Skin epidermis (tissue), 12 donors: Measurements from ENCODE around the gene EAF1.
A peak's percentile ranks its signal among the peaks of the same experiment; 100 is the strongest.
"Not testable (repeated sequence)": the region's sequence is repeated elsewhere in the genome, so short reads cannot be mapped to it uniquely, and the experiment has no call there.

ENCODE experiments used
- H3K27ac ChIP-seq, 21 experiments: fragments of 200-600 bp; sonication (generic) in 11 of 21; one replicate each; pipeline ENCODE4 v1.5.0; 2020; ENCODE audit warnings: mild to moderate bottlenecking in 3 of 21, inconsistent platforms in 2 of 21, moderate library complexity in 2 of 21
- H3K4me3 ChIP-seq, 7 experiments: fragments of 200-600 bp; sonication (generic) in 2 of 7; one replicate each; pipeline ENCODE4 v1.5.0; 2020; ENCODE audit warnings: inconsistent platforms in 2 of 7, mild to moderate bottlenecking in 2 of 7, moderate library complexity in 1 of 7

Gene EAF1

GRCh38 chr3:15449489-15450224, 22.3 kb downstream of the EAF1 start:
- Histone ChIP-seq H3K4me3 (no peak overlapping the region), H3K27ac (peak overlapping the region in 3 of 21 experiments; percentile 9 to 62 (median 10))

- H3K27ac ChIP-seq: no peak overlapping the region
- H3K4me3 ChIP-seq: no peak overlapping the region
These were observed 23.2 kb downstream of the EAF1 start for GRCh38 chr3:15450438-15451215.

- no peak overlapping the region for H3K27ac ChIP-seq
- no peak overlapping the region for H3K4me3 ChIP-seq
These were observed 24.1 kb downstream of the EAF1 start for GRCh38 chr3:15451216-15452113.

GRCh38 chr3:15452156-15452555, 24.8 kb downstream of the EAF1 start:
- H3K27ac ChIP-seq: no peak overlapping the region
- H3K4me3 ChIP-seq: no peak overlapping the region

- no peak overlapping the region for H3K4me3 ChIP-seq
- H3K27ac ChIP-seq: no peak overlapping the region
These were observed 25.6 kb downstream of the EAF1 start for GRCh38 chr3:15452961-15453360.

- no peak overlapping the region for H3K4me3 ChIP-seq
- H3K27ac ChIP-seq: no peak overlapping the region
These were observed 26.1 kb downstream of the EAF1 start for GRCh38 chr3:15453501-15453900.

GRCh38 chr3:15453991-15454625, 26.7 kb downstream of the EAF1 start:
- H3K4me3 ChIP-seq: no peak overlapping the region

GRCh38 chr3:15454965-15455364, 27.6 kb downstream of the EAF1 start:
- no peak overlapping the region for H3K4me3 ChIP-seq
- no peak overlapping the region for H3K27ac ChIP-seq

More at GRCh38 chr3:15453991-15454625, 26.7 kb downstream of the EAF1 start:
- H3K27ac ChIP-seq: no peak overlapping the region

GRCh38 chr3:15455756-15456155, 28.4 kb downstream of the EAF1 start:
- no peak overlapping the region for H3K4me3 ChIP-seq
- H3K27ac ChIP-seq: no peak overlapping the region

- no peak overlapping the region for H3K27ac ChIP-seq
- no peak overlapping the region for H3K4me3 ChIP-seq
These were observed 28.9 kb downstream of the EAF1 start for GRCh38 chr3:15456321-15456720.

GRCh38 chr3:15456915-15457314, 29.5 kb downstream of the EAF1 start:
- H3K4me3 ChIP-seq, H3K27ac ChIP-seq: not testable (repeated sequence)

GRCh38 chr3:15458212-15458780, 30.9 kb downstream of the EAF1 start:
- Histone ChIP-seq H3K4me3 (no peak overlapping the region), H3K27ac (no peak overlapping the region)

- Histone ChIP-seq H3K4me3 (no peak overlapping the region), H3K27ac (no peak overlapping the region)
These were observed 33.6 kb downstream of the EAF1 start for GRCh38 chr3:15460891-15461531.

GRCh38 chr3:15462451-15462850, 35.1 kb downstream of the EAF1 start:
- no peak overlapping the region for H3K27ac ChIP-seq

GRCh38 chr3:15465876-15466585, 38.6 kb downstream of the EAF1 start:
- Histone ChIP-seq H3K27ac (no peak overlapping the region), H3K4me3 (no peak overlapping the region)

More at GRCh38 chr3:15462451-15462850, 35.1 kb downstream of the EAF1 start:
- no peak overlapping the region for H3K4me3 ChIP-seq

GRCh38 chr3:15467227-15468181, 40.1 kb downstream of the EAF1 start:
- H3K27ac ChIP-seq: no peak overlapping the region
- no peak overlapping the region for H3K4me3 ChIP-seq

- H3K4me3 ChIP-seq: no peak overlapping the region
- no peak overlapping the region for H3K27ac ChIP-seq
These were observed 42.9 kb downstream of the EAF1 start for GRCh38 chr3:15470261-15470660.
